Measurements from ENCODE around the gene JMJD8.
A peak's percentile ranks its signal among the peaks of the same experiment; 100 is the strongest.

JMJD8 gene, protein sequence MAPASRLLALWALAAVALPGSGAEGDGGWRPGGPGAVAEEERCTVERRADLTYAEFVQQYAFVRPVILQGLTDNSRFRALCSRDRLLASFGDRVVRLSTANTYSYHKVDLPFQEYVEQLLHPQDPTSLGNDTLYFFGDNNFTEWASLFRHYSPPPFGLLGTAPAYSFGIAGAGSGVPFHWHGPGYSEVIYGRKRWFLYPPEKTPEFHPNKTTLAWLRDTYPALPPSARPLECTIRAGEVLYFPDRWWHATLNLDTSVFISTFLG

DNA sequence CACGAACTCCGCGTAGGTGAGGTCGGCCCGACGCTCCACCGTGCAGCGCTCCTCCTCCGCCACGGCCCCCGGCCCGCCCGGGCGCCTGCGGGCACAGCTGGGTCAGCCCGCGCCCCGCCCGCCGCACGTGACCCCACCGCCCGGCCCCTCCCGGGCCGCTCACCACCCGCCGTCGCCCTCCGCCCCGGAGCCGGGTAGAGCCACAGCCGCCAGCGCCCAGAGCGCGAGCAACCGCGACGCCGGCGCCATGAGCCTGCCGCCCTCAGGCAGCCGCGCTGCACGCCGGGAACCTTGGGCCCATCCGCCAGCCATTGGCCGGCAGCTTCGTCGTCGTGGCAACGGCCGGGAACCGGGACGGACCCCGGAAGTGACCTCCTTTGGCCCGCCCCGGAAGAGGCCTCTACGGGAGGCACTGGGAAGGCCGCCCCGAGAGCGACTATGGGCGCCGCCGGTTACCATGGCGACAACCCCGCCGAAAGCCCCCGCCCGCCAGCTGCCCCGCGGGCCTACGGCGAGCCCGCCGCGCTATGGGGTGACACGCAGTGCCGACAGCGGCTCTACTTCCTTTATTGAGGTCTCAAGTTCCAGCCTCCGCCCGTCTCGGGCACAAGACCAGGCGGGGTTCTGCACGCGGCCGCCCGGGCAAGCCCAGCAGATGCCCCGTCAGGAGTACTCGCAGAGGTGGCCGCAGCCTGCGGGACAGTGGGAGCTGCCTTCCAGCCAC is at the start of gene JMJD8:
TSS of gene JMJD8 (minus strand) at position 264 of the 724 bp plus-strand sequence. CDS start at position 249, 15 bp downstream.
- peak; percentile 97 to 99 for DNase-seq

DNA sequence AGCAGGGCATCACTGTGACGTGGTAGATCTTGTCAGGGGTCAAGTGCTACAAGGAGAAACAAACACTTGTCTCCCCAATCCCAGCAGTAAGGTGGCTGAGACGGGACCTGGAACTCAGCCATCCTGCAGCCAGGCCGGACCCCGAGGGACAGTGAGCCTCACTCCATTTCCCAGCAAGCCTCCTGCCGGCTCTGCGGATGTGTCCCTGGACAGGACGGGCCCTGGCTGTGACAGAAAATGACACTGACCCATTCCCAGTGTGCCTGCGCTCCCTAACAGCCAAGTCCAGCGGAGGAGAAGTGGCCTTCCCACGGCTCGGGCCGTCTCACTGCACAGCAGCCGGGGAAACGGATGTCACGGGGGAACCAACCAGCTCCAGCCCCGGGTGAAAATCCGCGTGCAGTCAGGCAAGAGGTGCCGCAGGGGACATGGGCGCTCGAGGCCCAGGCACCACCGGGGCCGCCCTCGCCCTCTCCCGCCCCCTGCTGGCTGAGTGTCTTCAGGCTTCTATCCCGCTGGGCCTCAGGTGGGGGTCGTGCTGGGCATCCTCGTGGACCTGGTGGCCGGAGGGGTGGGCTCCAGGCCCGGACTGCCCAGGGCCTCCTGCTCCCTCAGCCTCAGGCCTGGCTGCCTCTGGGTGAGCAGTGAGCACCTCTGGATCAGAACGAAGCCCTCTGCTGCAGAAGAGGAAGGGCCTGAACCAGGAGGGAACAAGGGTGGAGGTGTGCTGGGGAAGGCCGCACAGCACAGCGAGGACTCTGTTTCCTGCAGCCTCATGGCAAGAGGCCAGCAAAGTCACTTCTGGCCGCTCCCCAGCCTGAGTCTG is 49.5 kb upstream of the JMJD8 start:
- DNase-seq = no peak

DNA sequence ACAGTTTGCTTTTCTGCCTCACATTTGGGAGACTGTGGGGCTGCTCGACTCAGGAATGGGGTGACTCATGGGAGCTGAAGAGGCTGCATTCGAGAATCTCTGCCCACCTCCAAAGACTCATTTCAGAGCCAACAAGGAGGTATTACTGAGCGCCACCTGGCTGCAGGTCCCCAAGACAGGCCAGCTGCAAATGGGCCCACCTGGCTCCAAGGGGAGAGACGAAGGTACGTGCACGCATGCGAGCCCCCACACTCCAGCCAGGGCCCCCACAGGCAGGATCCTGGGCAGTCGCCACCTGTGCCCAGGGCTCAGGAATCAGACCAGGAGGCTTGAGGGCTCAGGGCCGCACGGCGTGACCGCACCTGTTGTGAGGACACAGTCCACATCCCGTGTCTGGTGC is 48.8 kb upstream of the JMJD8 start:
- DNase-seq = no peak

DNA sequence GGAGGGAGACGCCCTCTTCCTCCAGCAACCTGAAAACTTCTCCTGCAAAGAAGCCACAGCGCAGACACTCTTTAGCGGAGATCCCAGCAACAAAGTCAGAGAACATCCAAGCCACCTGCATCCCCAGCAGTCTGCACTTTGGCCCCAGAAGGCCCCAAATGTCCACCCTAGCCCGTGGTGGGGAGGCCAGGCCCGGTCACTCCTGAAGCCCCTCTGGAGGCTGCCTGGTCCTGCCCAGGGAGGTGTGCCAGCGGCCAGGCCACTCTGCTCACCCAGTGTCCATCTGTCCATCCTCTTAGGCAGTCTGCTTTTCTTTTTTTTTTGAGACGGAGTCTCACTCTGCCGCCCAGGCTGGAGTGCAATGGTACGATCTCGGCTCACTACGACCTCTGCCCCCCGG is 48.2 kb upstream of the JMJD8 start:
- DNase-seq = no peak

DNA sequence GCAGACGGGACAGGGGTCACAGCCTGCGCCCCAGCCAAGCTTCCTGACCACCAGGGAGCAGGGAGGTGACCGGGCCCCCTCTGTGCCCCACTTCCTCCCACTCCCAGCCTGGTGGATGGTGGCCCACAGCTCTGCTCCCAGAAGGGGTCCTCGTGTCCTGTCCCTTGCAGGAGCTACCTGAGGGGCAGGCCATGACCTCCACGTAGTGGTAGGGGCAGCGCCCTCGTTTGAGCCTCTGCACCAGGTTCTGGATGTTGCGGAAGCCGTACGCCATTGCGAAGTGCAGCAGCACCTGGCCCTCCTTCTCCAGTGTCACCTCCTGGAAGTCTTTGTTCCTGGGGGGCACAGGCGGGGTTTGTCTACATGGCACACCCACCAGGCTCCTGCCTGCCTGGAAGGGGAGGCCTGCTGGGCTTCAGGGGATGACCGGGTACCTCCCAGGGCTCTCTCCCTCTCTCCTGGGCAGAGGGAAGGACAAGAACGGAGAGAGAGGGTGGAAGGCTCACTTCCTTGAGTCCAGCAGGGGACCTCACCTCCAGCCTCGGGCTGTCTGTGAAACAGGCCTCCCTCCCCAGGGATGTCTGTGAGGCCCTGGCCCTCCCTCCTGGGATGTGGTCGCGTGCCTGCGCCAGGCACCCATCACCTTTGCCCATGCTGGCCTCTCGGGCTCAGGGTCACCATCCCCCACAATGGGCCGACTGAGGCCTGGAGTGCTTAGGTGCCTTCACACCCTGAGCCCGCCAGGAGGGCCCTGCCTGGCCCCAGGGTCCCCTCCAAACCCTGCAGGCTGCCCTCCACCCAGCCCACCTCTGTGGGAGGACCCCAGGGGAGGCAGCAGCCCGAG is 46.8 kb upstream of the JMJD8 start:
- no peak for DNase-seq

DNA sequence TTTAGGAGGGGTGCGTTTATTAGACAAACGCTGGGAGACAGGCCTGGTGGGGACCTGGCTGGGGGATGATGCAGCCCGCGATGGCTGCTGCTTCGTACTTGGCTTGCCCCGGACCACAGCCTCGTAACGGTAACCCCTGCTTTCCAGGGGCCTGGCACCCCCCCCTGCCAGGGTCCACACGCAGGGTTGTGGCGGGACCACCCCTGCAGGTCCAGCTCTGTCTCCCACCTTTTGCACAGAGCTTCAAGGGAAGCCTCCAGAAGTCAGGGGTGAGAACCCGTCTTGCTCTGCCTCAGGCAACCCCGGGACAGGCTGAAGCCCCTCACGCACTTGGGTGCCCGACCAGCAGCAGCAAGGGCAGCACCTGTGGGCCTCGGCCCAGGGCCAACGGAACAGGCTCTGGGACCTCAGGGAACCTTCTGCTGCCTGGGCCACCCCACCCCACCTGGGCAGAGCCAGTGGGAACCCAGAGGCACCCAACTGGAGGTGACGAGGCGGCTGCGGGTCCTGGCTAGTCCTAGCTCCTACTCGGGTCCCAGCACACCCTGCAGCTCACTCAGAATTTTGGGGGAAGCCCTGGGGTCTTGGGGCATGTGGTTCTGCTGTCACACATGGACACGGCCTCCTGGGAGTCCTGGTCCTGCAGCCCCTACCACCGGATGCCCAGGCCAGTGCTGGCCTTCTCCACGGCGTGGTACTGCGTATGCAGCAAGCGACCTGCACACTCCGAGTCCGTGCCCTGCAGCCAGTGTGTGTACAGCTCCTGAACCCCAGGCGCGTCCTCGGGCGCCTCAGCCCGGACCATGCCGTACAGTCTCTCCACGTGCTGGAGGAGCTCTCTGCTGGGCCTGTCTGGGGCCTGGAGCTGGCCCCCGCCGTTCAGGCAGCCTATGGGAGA is 45.9 kb upstream of the JMJD8 start:
- no peak for DNase-seq

DNA sequence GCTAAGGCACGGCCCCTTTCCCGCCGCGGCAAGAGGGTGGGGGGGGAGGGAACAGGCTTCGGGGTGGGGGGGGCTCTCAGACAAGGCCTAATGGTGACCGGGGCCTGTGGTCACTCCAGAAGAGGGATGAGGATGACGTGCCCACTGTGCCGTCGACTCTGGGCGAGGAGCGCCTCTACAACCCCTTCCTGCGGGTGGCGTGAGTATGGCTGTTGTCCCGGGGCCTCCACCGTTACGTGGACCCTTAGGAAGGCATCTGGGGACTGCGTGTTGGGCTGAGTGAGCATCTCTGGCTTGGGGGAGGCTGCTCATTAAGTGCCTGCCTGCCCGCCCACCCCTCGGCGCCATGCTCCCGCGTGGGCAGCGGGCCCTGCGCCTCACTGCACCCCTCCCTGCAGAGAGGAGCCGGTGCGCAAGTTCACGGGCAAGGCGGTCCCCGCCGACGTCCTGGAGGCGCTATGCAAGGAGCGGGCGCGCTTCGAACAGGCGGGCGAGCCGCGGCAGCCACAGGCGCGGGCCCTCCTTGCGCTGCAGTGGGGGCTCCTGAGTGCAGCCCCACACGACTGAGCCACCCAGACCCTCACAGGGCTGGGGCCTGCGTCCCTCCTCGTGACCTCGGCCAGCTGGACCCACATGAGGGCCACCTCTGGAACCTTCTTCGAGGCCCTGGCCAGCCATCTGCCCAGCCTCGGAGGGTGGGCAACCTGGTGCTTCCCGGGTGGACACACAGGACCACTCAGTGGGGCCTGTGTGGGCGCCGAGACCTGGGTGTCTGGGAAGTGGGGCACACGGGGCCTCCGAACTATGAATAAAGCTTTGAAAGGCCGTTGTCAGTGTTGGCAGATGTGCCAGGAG is 45.0 kb upstream of the JMJD8 start:
- no peak for DNase-seq

DNA sequence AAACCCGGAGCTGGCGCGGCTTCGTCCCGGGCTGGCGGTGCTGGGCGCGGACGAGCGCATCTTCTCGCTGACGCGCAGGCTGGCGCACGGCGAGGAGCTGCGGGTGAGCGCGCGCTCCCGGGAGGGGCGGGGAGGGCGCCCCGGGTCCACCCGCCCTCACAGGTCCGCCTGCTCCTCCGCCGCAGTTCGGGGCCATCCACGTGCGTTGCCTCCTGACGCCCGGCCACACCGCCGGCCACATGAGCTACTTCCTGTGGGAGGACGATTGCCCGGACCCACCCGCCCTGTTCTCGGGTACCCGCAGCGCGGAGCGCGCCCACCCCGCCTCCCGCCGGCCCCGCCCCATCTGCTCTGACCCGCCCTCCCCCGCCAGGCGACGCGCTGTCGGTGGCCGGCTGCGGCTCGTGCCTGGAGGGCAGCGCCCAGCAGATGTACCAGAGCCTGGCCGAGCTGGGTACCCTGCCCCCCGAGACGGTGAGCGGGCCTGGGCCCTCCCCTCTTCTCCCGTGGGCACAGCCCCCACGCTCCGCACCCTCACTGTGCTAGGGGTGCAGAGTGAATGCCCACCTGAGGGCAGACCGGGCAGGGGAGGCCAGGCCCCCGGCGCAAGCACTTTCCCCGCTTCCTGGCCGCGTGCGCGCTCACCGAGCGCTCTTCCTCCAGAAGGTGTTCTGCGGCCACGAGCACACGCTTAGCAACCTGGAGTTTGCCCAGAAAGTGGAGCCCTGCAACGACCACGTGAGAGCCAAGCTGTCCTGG is 44.2 kb upstream of the JMJD8 start:
- no peak for DNase-seq

DNA sequence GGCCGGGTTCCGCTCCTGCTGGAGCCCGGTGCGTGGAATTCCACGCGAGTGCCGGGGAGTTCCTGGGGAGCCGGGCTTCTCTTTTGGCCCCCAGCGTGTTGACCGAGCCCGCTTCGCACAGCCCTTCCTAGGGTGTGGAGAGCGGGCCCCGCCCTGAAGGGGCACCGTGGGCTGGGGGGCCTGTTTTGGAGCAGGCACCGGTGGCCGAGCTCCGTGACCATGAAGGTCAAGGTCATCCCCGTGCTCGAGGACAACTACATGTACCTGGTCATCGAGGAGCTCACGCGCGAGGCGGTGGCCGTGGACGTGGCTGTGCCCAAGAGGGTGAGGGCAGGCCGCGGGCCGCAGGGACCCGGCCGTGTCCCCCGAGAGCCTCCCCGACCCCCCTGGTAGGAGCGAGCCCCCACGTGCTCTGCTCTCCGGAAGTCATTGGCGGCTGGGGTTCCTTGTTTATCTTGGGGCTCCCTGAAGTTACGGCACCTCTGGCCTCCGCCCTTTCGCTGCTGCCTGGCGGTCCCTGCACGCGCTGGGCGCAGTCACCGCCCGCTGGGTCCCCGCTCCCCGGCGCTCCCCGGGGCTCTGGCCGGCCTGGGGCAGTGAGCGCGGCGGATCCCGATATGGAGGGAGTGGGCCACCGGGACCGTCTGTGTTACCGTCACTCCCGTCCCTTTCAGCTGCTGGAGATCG is 43.3 kb upstream of the JMJD8 start:
- no peak for DNase-seq

DNA sequence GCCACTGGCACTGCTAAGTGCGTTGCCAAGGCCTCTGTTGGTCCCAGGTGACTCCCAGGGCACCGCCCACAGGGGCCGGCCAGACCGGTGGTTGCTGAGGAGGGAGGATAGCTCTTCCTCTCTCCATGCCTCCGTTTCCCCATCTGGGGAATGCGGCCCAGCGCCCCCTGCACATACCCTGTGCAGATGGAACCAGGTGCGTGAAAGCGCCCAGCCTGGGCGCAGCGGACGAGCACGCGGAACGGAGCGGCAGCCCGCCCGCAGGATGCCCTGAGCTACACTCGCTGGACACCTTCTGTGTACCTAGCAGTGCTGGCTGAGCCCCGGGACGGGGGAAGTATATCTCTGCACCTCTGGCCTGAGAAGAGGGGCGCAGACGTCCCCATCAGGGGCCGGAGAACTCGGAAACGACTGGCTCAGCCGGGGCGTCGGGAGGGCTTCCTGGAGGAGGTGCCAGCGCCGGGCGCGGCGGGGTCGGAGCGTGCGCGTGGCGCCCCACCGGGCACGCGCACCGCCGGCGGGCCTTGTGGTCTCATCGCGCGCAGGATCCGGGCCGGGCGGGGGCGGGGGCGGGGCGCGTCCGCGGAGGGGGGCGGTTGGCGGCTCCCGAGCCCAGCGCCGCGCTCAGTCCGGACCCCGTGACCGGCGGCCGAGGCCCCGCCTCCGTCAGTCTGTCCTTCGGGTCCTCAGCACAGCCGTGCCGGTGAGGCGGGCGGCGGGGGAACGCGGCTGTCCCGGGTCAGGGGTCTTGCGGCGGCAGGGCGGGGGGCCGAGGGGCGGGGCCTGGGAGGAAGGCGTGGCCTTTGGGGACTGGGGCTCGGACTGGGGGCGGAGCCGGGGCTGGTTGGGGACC is 42.5 kb upstream of the JMJD8 start, which contains the start of the genes CCDC78 and HAGHL:
TSS of gene CCDC78 (minus strand) at position 6 of the 853 bp plus-strand sequence. CDS start 76 bp downstream, outside the sequence.
TSS of gene HAGHL (plus strand) at position 669 of the 853 bp plus-strand sequence. CDS start 404 bp downstream, outside the sequence.
- DNase-seq = no peak

DNA sequence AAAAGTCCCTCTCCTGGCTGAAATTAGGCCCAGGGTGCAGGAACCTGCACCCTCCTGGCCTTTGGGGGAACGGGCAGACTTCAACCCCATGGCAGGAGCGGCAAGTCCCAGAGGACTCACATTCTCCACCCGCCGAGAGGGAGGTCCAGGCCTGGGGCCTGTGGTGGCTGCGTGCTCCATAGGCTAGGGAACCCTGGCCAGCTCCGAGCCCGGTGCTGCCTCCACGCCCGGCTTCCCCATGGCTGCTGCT is 42.0 kb upstream of the JMJD8 start:
- DNase-seq = no peak

DNA sequence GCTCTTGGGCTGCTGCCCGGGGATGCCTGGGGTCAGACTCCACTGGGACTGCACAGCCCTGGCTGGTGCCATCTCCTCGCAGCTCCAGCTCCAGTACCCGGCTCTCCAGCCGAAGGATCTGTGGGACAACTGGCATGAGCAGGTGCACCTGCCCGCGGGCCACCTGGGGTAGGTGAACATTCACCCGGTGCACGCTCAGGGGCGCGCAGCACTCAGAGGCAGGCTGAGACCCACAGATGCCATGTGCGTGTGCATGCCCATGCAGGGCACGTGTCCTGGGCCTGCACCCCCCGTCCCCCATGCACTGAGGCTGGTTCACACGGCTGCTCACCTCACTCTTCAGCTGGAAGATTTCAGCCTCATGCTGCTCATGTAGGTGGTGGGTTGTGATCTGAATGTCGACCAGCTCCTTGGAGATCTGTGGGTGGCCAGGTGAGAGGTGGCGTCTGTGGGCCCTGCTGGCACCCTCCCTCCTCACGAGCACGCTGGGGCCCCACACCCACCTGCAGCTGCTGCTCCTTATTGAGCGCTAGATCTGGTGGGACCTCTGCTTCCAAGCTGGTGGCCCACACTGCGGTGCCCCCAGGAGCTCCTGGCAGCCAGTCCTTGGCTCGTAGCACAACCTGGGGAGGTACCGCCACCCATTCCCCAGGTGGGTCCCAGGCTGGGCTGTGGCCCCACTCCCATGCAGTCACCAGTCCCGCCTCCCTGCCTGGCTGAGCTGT is 41.5 kb upstream of the JMJD8 start:
- DNase-seq = no peak

DNA sequence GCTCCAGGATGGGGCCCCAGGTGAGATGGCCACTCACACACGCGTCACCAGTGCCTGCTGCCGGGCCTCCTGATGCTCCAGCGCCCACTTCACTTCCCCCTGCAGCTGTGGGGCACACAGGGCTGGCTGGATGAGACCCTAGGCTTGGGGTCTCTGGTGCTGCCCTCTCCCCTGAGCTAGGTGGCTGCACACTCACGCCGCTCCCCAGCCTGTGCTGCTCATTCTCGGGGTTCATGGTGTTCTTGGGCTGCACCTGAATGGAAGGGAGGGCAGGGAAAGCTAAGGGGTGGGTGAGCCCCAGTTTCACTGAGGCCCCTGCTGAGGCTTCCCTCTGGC is 40.9 kb upstream of the JMJD8 start:
- DNase-seq = no peak

DNA sequence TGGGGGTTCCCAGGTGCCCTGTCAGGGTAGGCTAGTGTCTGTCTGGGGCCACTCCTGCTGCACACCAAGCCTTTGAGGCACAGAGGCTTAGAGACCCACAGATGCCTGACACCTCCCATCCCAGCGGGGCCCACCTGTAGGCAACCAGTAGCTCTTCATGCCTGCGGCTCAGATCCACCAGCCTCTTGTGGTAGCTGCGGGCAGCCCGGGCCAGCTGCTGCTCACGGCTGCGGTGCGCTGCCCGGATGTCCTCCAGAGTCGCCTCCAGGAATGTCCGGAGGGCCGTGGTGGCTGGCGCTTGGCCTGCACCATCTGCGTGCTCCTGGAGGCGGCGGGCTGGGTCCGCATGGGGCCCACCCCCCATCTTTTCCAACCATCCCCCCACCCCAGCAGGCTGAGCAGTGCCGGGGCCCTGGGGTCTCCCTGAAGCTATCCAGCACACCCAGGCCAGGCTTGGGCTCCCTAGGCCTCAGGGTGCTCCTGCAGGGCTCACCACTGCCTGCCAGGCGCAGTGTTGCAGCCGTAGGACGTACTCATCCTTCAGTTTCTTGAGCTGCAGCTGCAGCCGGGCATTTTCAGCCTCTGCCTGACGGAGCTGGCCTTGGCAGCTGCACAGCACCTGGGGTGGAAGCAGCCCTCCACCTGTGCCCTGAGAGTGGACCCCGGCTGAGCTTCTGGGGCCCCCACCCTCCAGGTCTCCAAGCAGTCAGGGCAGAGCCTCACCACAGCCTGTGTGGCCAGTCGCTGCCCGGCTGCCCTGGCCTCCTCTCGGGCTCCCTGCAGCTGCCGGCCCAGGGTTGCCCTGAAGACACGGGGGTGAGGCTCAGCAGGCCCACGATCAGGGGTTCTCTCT is 40.3 kb upstream of the JMJD8 start:
- DNase-seq = no peak

DNA sequence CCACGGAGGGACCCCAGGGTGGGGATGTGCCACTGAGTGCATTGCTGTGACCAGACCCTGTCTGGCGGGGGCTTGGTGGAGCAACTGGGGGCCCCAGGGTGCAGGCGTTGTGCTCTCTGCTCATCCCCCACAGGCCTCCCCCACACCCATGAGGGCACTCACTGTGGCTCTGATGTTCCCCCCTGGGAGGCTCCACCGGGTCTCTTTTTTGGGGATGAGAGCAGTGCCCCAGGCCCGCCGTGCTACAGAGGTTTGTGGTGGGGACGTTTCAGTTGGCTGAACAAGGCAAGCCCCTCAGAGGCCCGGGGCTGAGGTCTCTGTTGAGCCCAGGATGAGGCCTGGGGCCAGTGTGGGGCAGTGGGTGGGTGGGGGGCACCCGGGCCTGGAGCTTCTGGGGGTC is 39.6 kb upstream of the JMJD8 start:
- no peak for DNase-seq

DNA sequence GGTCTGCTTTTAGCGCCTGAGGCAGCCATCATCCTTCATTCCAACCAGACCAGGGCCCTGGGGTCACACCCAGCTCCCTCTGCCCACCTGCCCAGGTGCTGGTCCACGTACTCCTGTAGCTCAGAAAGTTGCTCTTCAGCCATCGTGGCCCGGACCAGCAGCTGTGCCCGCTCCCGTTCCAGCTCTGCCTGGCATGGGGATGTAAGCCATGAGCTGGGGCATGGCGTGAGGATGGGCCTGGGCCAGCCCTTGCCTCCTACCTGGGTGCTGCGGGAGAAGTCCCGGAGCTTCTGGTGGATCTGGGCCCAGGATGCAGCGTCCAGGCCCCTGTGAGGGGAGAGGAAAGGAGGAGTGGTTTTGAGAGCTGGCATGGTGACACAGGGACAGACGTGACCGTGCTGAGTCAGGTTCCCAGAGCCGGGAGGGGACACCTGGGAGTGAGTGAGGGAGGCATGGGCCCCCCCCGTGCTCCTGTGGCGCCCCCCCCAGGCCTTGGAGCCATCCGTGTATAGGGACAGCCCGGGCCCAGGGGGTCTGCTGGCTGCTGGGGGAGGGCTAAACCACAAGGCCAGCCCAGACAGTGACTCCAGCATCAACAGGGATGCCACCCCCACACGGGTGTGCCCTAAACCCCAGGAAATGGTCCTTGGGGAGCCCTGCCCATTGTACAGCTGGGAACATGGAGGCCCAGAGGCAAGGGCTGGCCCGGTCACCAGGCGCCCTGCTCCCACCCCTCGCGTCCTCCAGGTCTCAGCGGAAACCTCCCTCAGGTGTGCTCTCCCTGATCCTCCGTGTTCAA is 38.9 kb upstream of the JMJD8 start:
- DNase-seq = no peak
